Mesendoderm (in vitro differentiated cells): ENCODE data around the gene SLC22A4.

ENCODE experiments used
- DNase-seq: peaks from one replicate; pipeline ENCODE4 v3.0.0; 2013
- H2AK5ac ChIP-seq: 2 replicates; pipeline ENCODE4 v1.6.1; 2013; ENCODE audit warnings: low read length, inconsistent platforms
- H2BK120ac ChIP-seq: 2 replicates; pipeline ENCODE4 v1.6.1; 2013; ENCODE audit warnings: low read depth, mild to moderate bottlenecking, low read length, moderate library complexity, mixed read lengths
- H2BK15ac ChIP-seq: replicated peaks from 2 replicates; pipeline ENCODE4 v1.6.1; 2013; ENCODE audit warnings: low read depth, mild to moderate bottlenecking, moderate library complexity
- H2BK5ac ChIP-seq: 2 replicates; pipeline ENCODE4 v1.6.1; 2013; ENCODE audit warnings: low read length, inconsistent platforms
- H3K18ac ChIP-seq: 2 replicates; pipeline ENCODE4 v1.6.1; 2013; ENCODE audit warnings: mild to moderate bottlenecking, low read length, mixed read lengths
- H3K23ac ChIP-seq: one replicate; pipeline ENCODE4 v1.6.1; 2013; ENCODE audit warnings: low read length
- H3K27ac ChIP-seq: 2 replicates; pipeline ENCODE4 v1.5.1; 2013; ENCODE audit warnings: low read depth, mild to moderate bottlenecking, inconsistent platforms, low read length, moderate library complexity
- H3K27me3 ChIP-seq: 2 replicates; pipeline ENCODE4 v1.6.1; 2013; ENCODE audit warnings: low read length, control low read depth, mild to moderate bottlenecking, inconsistent platforms; ENCODE audit not compliant: insufficient read depth, poor library complexity
- H3K36me3 ChIP-seq: 2 replicates; pipeline ENCODE4 v1.6.1; 2013; ENCODE audit warnings: low read length, inconsistent platforms; ENCODE audit not compliant: control insufficient read depth, insufficient read depth
- H3K4ac ChIP-seq: one replicate; pipeline ENCODE4 v1.6.1; 2013; ENCODE audit warnings: low read depth, mild to moderate bottlenecking, low read length, moderate library complexity
- H3K4me1 ChIP-seq: 2 replicates; pipeline ENCODE4 v1.6.1; 2013; ENCODE audit warnings: low read depth, low read length, inconsistent platforms; ENCODE audit not compliant: control insufficient read depth
- H3K4me2 ChIP-seq: 2 replicates; pipeline ENCODE4 v1.6.1; 2013; ENCODE audit warnings: low read length
- H3K4me3 ChIP-seq: 2 replicates; pipeline ENCODE4 v1.5.1; 2013; ENCODE audit warnings: mild to moderate bottlenecking, low read length
- H3K56ac ChIP-seq: one replicate; pipeline ENCODE4 v1.6.1; 2013; ENCODE audit warnings: low read length
- H3K79me1 ChIP-seq: 2 replicates; pipeline ENCODE4 v1.6.1; 2013; ENCODE audit warnings: low read length, inconsistent platforms
- H3K79me2 ChIP-seq: 2 replicates; pipeline ENCODE4 v1.6.1; 2013; ENCODE audit warnings: mild to moderate bottlenecking, low read length; ENCODE audit not compliant: control insufficient read depth, insufficient read depth
- H3K9ac ChIP-seq: 2 replicates; pipeline ENCODE4 v1.6.1; 2013; ENCODE audit warnings: low read length, inconsistent platforms
- H4K5ac ChIP-seq: one replicate; pipeline ENCODE4 v1.6.1; 2013; ENCODE audit warnings: low read length
- H4K8ac ChIP-seq: one replicate; pipeline ENCODE4 v1.6.1; 2013; ENCODE audit warnings: low read depth, mild to moderate bottlenecking, control low read depth, low read length, moderate library complexity
- WGBS: extraction: QIAGEN DNeasy Blood & Tissue Kit; methylation state at CpG from one replicate; pipeline ENCODE4 v1.1.7; 2013; ENCODE audit warnings: low lambda C conversion rate, missing lambda C conversion rate; ENCODE audit not compliant: insufficient coverage; ENCODE audit errors: extremely low coverage; 5-methylcytosine and 5-hydroxymethylcytosine counted together

SLC22A4 gene

GRCh38 chr5:132369007-132369473 lies 74.8 kb downstream of the SLC22A4 start:
- peak overlapping the region; percentile 40 for H3K4me3 ChIP-seq
- H3K79me1 ChIP-seq, result no peaks in the 10 kb centered on the region
- DNase-seq, result no peak
- no peak overlapping the region for H4K5ac ChIP-seq
- H3K36me3 ChIP-seq, result no peaks in the 10 kb centered on the region
- H2BK15ac ChIP-seq, result no peak overlapping the region
- H3K18ac ChIP-seq, result peak overlapping the region; percentile 9
- H3K4me1 ChIP-seq, result no peaks in the 10 kb centered on the region
- no CpG with 5 or more reads among the region's 9 CpGs for whole genome bisulfite sequencing
- H3K27me3 ChIP-seq, result no peaks in the 10 kb centered on the region
- H3K56ac ChIP-seq, result peak overlapping the region; percentile 96
- H3K4me2 ChIP-seq, result peak overlapping the region; percentile 15
- H2BK120ac ChIP-seq, result no peak overlapping the region
- no peak overlapping the region for H3K4ac ChIP-seq
- peak overlapping the region; percentile 44 for H4K8ac ChIP-seq
- no peak overlapping the region for H2BK5ac ChIP-seq
- no peak overlapping the region for H3K27ac ChIP-seq
- peak overlapping the region; percentile 76 for H3K9ac ChIP-seq
- no peak overlapping the region for H3K23ac ChIP-seq
- H2AK5ac ChIP-seq, result no peak overlapping the region
- H3K79me2 ChIP-seq, result no peaks in the 10 kb centered on the region

- H3K36me3 ChIP-seq, result no peaks in the 10 kb centered on the region
- peak; percentile 87 for DNase-seq
- no peak within 1 kb of the TSS for H2BK5ac ChIP-seq
- no peak within 1 kb of the TSS for H4K5ac ChIP-seq
- H3K23ac ChIP-seq, result peak within 1 kb of the TSS; percentile 76
- peak within 1 kb of the TSS; percentile 54 for H3K4me3 ChIP-seq
- peak within 1 kb of the TSS; percentile 96 for H3K56ac ChIP-seq
- no peak within 1 kb of the TSS for H2AK5ac ChIP-seq
- no CpG with 5 or more reads among the region's 83 CpGs for WGBS
- peak within 1 kb of the TSS; percentile 12 for H3K27ac ChIP-seq
- no peak within 1 kb of the TSS for H2BK15ac ChIP-seq
- H3K79me2 ChIP-seq, result no peaks in the 10 kb centered on the region
- no peaks in the 10 kb centered on the region for H3K27me3 ChIP-seq
- H3K9ac ChIP-seq, result peak within 1 kb of the TSS; percentile 81
- no peaks in the 10 kb centered on the region for H3K4me1 ChIP-seq
- H3K4me2 ChIP-seq, result peak within 1 kb of the TSS; percentile 78
- peak within 1 kb of the TSS; percentile 9 for H3K18ac ChIP-seq
- H3K79me1 ChIP-seq, result no peaks in the 10 kb centered on the region
- no peak within 1 kb of the TSS for H3K4ac ChIP-seq
- H4K8ac ChIP-seq, result peak within 1 kb of the TSS; percentile 44
- no peak within 1 kb of the TSS for H2BK120ac ChIP-seq
These were observed 75.4 kb downstream of the SLC22A4 start, which contains the start of gene SLC22A5 for GRCh38 chr5:132369474-132370180. TSS of gene SLC22A5 (plus strand) at chr5:132369710. CDS start at chr5:132369973, 263 bp downstream.

- Histone ChIP-seq H3K23ac (peak overlapping the region; percentile 76), H3K9ac (peak overlapping the region; percentile 81), H3K56ac (peak overlapping the region; percentile 96), H4K5ac (no peak overlapping the region), H2BK120ac (no peak overlapping the region), H3K4me1 (no peaks in the 10 kb centered on the region), H3K4me3 (peak overlapping the region; percentile 22), H2BK5ac (no peak overlapping the region), H3K4ac (no peak overlapping the region), H2AK5ac (no peak overlapping the region), H3K27ac (no peak overlapping the region), H3K27me3 (no peaks in the 10 kb centered on the region), H3K4me2 (peak overlapping the region; percentile 78), H4K8ac (no peak overlapping the region), H3K79me2 (no peaks in the 10 kb centered on the region), H3K18ac (no peak overlapping the region), H3K36me3 (no peaks in the 10 kb centered on the region), H3K79me1 (no peaks in the 10 kb centered on the region), H2BK15ac (no peak overlapping the region)
- DNase-seq, result no peak
- no CpG with 5 or more reads among the region's 34 CpGs for WGBS
These were observed 76.2 kb downstream of the SLC22A4 start for GRCh38 chr5:132370181-132370970.

GRCh38 chr5:132370971-132371602 lies 76.9 kb downstream of the SLC22A4 start:
- no peak overlapping the region for H3K4me3 ChIP-seq
- WGBS, result no CpG with 5 or more reads among the region's 19 CpGs
- H3K27ac ChIP-seq, result no peak overlapping the region
- no peak overlapping the region for H2AK5ac ChIP-seq
- H3K4me1 ChIP-seq, result no peaks in the 10 kb centered on the region
- H2BK15ac ChIP-seq, result no peak overlapping the region
- H3K36me3 ChIP-seq, result no peaks in the 10 kb centered on the region
- H2BK120ac ChIP-seq, result no peak overlapping the region
- DNase-seq, result no peak
- H2BK5ac ChIP-seq, result no peak overlapping the region
- no peak overlapping the region for H3K18ac ChIP-seq
- no peak overlapping the region for H4K8ac ChIP-seq
- no peak overlapping the region for H3K4ac ChIP-seq
- H3K27me3 ChIP-seq, result no peaks in the 10 kb centered on the region
- no peaks in the 10 kb centered on the region for H3K79me2 ChIP-seq
- no peak overlapping the region for H3K4me2 ChIP-seq
- no peak overlapping the region for H3K9ac ChIP-seq
- H3K79me1 ChIP-seq, result no peaks in the 10 kb centered on the region
- no peak overlapping the region for H3K56ac ChIP-seq
- no peak overlapping the region for H3K23ac ChIP-seq
- no peak overlapping the region for H4K5ac ChIP-seq

GRCh38 chr5:132371603-132371994 lies 77.4 kb downstream of the SLC22A4 start:
- Histone ChIP-seq H2BK5ac (no peak overlapping the region), H3K9ac (no peak overlapping the region), H3K27me3 (no peaks in the 10 kb centered on the region), H3K4me2 (no peak overlapping the region), H2AK5ac (no peak overlapping the region), H3K4me3 (no peak overlapping the region), H2BK15ac (no peak overlapping the region), H2BK120ac (no peak overlapping the region), H4K5ac (no peak overlapping the region), H3K4ac (no peak overlapping the region), H3K23ac (no peak overlapping the region), H4K8ac (no peak overlapping the region), H3K79me1 (no peaks in the 10 kb centered on the region), H3K27ac (no peak overlapping the region), H3K18ac (no peak overlapping the region), H3K79me2 (no peaks in the 10 kb centered on the region), H3K4me1 (no peaks in the 10 kb centered on the region), H3K36me3 (no peaks in the 10 kb centered on the region), H3K56ac (no peak overlapping the region)
- WGBS, result no CpG with 5 or more reads among the region's 5 CpGs
- DNase-seq, result no peak
